NCI-H2227 treated with DMSO at 0.1 percent for 48 hours (cell line): Measurements from ENCODE around the gene ERC2.

Source experiments
- DNase-seq: peaks from one replicate; lab custom pipeline; 2025; lab: John Stamatoyannopoulos, UW

Gene ERC2

DNA sequence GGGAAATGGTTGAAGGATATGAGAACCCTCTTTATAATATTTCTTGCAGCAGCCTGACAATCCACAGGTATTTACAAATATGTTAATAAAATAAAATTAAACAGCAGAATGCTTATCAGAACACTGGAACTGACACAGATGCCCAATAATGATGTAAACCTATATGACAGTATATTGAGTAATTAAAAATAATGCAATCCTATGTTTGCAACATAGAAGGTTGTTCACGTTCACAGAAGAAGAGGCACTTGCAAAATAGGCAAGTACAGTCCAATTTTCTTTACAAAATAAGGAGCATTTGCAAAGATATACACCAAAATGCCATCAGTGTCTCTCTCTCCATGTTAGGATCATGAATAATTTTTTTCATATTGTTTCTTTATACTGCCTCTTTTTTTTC is 584.2 kb downstream of the ERC2 start:
- no peak for DNase-seq

DNA sequence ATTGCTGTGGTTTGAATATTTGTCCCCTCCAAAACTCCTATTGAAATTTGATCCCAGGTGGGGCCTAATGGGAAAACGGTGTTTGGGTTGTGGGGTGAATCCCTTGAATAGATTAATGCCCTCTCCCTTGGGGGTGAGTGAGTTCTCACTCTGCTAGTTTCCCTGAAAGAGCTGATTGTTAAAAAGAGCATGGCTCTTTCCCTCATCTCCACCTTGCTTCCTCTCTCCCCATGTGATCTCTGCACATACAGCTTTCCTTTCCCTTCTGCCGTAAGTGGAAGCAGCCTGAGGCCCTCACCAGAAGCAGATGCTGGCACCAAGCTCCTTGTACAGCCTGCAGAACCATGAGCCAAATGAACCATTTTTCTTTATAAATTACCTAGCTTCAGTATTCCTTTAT is 586.3 kb downstream of the ERC2 start:
- DNase-seq, result no peak

DNA sequence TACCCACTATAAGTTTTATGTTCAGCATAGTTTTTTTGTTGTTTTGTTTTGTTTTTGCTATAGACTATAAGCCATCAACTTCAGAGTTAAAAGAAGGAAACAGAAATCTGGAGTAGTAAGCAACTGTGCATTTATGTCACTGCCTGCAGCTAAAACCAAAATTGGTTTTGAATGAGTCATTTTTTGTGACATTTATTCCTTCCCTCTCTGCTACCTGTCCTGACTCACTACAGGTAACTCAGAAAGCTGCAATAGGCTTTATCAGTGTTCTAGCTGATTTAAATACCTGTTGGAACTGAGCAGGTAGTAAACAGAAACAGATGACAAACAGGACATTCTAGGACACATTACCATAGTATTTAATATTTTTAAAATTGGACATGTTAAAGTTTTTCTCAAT is 587.9 kb downstream of the ERC2 start:
- DNase-seq, result no peak

DNA sequence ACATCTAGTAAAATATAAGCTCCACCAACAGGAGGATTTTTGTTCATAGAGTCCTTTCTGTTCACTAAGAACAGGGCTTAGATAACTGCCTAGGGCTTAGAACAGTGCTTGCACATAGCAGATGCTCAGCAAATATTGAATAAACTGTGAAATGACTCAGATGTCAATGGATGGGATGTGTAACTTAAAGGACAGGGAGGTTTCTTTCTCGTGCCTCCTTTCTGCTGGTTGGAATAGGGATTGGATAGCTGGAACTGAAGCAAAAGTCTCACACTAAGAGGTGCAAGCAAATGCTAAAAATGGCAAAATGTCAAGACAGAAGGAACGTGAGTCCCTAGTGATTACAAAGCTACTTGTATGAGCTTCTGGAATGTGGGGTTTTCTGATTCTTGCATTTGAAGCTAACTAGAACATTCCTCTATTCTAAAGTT is 588.4 kb downstream of the ERC2 start:
- no peak for DNase-seq

DNA sequence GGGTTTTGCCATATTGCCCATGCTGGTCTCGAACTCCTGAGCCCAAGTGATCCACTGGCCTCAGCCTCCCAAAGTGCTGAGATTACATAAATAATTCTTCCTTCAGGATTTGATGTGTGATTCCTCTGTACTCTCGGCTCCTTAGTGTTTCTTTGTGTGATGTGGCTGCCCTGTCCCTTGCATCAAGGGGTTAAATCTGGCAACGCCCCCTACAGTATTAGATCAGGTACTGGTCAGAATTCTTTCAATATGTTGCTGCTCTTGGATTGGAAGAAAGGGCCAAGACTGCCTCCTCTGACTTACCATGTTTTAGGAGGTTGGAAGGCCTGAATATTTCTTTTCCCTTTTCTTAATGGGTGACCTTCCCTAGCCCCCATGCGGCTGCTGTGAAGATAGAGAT is 590.6 kb downstream of the ERC2 start:
- DNase-seq, result no peak

DNA sequence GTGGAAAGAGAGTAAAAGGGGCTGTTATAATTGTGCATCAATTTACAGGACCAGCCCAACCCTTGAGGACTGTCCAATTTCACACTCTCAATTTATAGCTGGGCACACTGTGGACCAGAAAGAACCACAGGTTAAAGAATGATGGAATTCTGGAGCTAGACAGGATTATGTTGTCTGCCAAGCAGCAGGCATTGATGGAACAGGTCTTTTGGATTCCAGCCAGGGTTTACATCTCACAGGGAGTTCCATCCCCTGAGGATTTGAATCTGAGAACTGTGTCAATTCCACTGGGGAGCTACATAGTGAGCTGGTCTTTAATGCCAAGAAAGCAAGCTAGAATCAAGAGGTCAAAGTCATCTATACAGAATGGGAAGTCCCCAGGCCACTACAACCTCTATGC is 591.7 kb downstream of the ERC2 start:
- no peak for DNase-seq

DNA sequence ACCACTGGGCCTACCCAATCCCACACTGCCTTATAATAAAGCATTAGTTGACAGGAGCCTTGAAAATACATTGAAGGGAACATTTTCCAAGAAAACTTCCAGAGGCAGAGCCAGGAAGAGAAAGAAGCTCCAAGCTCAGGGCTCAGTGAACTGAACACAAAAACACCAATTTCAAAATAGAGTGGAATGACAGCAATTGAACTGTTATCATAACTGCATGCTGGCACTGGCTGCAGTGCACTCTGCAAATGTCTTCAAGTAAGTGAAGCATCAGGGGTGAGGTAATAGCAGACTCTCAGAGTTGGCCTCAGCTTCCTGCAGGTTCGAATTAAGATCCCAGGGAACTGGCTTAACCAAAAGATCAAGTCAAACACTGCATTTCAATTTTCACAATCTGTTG is 593.2 kb downstream of the ERC2 start:
- DNase-seq, result peak; percentile 11

DNA sequence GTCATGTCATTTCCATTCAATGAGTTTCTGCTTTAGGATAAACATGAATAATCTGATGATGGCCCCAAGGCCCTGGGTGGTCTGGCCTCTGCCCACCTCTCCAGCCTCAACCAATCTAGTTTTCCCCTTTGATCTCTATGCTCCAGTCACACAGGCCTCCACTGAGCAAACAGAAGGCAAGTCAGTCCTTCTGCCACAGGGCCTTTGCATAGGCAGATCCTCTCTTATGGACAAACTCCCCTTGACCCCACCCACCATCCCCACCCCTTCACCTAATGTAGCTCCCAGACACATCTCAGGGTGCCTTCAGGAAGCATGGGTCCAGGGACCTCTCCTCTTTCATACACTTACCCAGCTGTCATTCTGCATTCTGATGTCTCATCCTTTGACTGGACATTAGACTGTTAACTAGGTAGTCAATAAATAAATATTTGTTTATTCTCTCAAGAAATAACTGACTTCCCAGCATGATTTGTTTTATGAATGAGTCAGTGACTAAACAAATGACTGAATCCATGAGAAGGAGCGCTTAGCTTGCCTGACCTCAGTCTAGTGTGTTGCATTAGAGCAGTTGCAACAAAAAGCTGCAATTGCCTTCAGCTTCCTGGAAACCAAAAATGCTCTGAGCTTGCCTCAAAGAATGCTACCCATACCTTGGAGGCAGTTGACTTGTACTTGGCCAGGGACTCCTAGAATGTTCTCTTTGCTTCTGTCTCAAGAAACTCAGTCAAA is 594.6 kb downstream of the ERC2 start:
- DNase-seq, result no peak

DNA sequence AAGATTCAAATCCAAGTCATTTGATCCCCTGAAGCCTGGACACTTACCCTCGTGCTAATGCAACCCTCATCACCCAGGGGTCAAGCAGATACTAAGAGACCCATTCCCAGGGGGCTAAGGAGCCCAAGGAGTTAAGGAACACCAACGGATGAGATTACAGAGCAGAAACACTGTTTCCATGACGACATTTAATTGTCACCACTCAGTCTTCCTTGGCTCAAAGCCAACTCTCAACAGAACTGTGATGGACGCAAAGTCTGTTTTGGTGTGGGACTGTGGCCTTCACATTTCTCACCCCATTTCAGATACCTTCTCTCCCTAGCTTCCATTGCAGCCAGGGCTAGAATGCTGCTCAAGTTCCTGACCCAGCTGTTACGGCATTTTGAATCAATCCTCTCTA is 597.7 kb downstream of the ERC2 start:
- peak; percentile 25 for DNase-seq

DNA sequence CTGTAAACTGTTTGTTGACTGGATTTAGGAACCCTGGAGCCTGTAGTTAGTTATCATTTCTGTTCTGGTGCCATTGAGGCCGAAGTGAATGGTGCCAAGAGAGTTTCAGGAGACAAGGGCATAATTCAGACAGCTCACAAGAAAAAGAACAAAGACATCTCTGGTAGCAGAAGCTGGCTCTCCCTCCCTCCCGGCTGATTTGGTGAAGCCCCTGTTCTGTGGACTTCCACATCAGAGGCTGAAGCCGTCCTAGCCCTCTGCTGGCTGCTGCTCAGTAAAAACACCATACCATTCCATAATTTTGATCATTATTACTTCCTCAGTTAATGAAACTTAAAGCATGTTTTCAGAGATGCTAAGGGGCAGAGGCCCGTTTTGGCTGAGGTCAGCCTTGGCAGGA is 599.9 kb downstream of the ERC2 start:
- DNase-seq, result no peak

DNA sequence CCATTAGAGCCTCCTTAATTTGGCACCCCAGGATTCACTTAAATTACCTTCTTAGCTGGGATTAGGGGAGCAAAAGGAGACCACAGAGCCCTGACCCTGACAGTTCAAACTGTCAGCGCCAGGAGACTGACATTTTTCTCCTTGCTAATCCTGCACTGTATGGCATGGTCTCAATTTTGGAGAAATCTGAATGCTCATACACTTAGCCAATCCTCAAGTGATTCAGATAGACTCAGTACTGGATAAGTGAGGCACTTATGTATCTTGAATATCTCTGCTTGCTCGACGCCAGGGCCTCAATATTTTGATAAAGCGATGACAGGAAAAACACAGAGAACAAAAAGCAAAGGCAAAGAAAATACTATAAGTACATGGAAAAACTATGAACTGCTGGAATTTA is 605.2 kb downstream of the ERC2 start:
- no peak for DNase-seq

DNA sequence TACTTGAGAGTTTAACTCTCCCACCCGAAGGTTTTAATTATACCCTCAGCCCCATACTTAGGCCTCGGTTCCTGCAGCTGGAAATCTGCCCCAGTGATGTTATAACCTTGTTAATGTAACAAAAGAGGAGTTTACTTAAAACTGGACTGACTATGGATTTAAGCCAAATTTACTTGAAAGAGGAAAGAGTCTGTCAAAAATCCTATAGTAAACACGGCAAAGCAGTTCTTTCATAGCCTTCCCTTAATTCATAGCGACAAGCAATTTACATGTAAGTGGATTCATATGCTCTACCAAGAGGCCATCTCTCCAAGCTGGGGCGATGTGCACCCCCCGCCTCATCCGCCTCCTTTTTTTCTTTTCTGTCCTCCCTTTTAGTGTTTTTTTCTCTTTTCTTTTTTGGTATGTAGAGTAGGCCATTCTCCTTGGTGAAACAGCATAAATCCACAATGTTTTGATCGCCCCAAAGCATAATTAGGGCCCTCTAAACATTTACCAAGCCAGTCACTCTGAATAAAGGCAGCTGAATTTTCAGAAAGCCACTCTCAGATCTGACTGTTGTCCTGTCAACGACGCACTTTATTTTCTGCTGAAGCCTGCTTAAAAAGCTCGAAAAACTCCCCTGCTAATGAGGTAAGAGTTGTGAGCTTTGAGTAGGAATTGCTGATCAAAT is 608.1 kb downstream of the ERC2 start:
- DNase-seq, result peak; percentile 64

DNA sequence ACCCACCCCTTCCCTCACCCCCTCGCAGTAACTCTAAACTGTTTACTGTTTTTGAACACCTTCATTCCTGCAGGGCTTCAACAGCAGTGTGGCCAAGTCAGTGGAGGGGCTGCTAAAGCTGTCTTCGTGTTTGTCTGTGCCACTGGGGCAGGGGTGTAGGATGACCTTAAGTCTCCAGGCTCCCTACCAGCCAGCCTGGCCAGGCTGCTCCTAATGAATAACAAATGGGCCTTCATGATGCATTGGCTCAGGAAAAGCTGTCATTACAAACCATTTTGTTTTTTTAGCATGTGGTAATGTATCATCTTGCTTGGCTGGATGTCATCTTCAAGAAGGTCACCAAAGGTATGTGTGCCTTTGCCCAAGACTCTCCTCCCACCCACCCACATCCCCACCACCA is 609.0 kb downstream of the ERC2 start:
- peak; percentile 41 for DNase-seq

DNA sequence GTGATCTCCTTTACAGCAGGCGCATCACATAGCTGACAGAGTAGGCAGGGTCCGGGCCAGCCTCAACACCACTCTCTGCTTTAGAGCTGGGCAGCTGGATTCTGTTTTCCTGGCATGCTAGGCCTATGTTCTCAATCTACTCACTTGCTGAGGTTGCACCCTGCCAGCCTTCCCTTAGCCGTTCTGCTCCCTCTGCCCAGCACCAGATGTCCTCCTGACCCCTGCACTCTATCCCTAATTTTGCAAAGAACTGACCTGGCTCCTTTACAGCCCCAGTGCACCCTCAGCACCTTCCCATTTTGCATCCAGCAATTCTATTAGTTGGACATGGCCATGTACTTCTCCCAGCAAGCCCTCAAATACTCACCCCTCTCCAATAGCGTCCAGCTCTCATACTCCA is 609.5 kb downstream of the ERC2 start:
- DNase-seq, result no peak

DNA sequence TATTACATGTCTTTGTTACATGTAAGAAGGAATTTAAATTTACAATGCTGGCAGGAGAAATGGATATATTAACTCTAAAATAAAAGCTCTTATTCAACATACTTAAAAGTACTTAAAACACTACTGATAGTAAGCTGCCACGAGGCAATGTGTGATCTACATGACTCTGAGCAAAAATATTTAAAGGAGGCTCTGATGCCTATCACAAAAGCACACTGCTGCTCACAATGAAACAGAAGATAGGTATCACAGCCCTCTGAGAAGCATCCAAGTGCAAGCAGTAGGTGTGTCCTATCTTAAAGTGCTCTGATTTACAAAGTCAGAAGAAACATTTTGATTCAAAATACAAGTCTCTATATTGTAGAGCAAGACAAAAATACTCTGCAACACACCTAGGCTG is 610.0 kb downstream of the ERC2 start:
- no peak for DNase-seq

DNA sequence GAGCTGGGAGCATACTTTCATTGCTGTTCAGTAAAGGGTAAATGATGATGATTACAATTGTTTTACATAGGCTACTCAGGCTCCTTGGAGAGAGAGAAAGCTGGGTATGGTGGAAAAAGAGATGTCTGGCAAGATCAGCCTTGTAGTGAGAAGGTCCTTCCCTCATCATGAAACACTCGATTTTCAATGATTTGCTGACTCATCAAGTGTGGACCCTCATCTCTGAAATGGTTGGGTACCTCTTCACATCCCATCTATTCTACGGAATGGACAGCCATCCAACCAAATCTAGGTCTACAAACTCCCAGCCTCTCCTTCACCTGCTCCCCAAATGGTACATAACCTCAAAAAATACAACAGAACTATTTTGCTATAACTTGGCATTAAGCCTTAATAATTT is 610.6 kb downstream of the ERC2 start:
- DNase-seq, result no peak

DNA sequence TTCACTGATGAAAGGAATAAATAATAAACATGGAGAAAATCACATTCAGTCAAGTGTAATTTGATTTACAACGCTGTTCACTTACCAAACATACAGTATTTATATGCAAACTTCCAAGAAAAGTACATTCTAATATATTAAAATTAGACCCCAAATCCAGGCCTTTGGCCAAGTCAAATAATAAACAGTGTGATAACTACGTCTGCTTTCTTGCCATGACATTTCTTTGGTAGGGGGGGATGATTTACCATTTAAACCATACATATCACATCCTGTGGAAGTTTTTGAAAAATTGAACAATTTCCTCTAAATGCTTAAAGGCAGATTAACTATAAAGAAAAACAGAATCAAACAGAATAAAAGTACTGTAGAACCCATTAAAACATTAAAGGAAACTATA is 613.0 kb downstream of the ERC2 start:
- no peak for DNase-seq

DNA sequence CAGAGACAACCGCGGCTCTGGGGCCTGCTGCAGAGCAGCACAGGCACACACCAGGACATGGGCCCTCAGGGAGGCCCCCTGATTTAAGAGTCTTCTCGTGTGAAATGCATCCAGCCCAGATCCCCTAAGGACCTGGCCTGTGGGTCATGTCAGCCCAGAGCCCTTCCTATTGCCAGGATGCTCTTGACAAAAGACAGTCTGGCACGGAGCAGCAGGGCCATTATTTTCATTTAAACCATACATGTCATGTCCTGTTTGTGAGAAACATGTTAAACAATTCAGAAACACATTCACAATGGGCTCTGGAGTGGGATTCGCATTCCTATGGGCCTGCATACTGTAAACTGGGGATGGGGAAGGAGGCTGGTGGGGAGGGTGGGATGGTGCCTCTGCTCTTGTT is 613.8 kb downstream of the ERC2 start:
- no peak for DNase-seq

DNA sequence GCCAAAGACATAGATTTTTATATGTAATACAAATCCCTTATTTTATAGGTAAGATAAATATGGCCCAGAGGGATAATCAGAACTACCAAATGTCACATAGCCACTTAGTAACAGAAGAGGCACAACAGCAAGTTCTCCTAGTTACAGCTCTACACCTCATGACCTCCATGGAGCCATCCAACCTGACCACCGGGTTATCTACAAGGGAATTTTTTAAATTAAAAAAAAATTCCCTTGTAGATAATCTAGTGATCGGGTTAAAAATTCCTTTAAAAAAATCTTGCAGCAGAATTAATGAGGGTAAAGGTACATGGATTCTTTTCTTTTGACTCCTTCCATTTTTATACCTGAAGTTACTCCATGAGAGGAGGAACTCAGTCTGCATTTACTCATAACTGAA is 615.9 kb downstream of the ERC2 start:
- DNase-seq, result no peak

DNA sequence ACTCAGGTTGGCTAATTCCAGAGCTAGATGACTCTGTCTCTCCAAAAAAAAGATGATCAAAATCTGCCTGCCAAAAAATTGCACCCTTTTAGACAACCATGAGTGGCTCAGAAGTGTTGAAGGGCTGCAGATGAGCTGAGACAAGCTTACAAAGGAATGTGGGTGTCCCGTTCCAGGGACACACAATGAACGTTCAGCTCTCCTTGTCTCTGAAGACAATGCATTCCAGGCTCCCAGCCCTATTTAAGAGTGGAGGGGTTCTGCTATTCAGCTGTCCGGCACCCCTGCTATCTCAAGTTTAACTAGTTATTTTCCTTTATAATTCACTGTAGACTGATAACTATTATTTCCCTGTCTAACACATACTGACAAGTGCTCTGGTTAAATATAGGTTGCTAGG is 626.1 kb downstream of the ERC2 start:
- DNase-seq, result peak; percentile 8

DNA sequence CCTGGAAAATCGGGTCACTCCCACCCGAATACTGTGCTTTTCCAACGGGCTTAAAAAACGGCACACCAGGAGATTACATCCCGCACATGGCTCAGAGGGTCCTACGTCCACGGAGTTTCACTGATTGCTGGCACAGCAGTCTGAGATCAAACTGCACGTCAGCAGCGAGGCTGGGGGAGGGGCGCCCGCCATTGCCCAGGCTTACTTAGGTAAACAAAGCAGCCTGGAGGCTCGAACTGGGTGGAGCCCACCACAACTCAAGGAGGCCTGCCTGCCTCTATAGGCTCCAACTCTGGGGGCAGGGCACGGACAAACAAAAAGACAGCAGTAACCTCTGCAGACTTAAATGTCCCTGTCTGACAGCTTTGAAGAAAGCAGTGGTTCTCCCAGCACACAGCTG is 636.4 kb downstream of the ERC2 start:
- DNase-seq, result peak; percentile 9

DNA sequence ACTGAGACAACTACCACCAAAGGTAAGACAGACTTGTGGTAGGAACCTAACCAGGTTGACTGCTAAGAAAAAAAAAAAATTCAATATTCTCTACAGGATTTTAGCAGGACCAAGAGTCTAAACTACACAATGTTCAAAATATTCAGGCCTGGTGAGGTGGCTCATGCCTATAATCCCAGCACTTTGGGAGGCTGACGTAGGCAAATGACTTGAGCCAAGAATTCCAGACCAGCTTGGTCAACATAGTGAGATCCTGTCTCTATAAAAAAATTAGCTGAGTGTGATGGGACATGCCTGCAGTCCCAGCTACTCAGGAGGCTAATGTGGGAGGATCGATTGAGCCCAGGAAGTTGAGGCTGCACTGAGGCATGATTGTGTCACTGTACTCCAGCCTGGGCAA is 639.6 kb downstream of the ERC2 start:
- no peak for DNase-seq

DNA sequence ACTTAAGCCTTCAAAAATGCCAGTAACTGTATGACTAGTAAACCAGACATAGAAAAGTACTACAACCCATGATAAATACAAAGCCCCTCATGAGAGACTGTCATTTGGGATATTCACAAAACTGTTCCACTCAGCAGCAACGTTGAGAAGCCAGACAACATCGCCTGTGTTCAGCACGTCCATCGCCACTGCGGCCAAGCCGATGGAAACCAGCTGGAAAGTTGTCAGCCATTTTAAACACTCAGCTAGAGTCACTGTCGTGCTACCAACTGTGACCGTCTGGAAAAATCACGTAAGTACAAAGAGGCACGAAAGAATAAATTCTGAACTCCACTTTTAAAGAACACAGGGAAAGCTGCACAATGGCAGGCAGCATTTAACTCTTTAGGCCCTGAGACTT is 640.5 kb downstream of the ERC2 start:
- DNase-seq, result no peak
